H9 (cell line): Measurements from ENCODE around the gene SLC1A1. TPM values are rescaled to one million over a fixed set of nuclear protein-coding genes. Genes with fewer than 3 reads are reported as not detected.

Source experiments
- DNase-seq: peaks from one replicate; pipeline ENCODE4 v3.0.0-alpha.2; 2017
- H2AFZ ChIP-seq: one replicate; pipeline ENCODE4 v1.6.1; 2013; ENCODE audit warnings: mild to moderate bottlenecking, low read length, control low read depth, moderate library complexity
- H2AK5ac ChIP-seq: 2 replicates; pipeline ENCODE4 v1.6.1; 2013; ENCODE audit warnings: low read length, control low read depth, mixed read lengths; ENCODE audit not compliant: insufficient read length
- H2BK120ac ChIP-seq: one replicate; pipeline ENCODE4 v1.6.1; 2013; ENCODE audit warnings: low read depth, mild to moderate bottlenecking, low read length, control low read depth, inconsistent platforms; ENCODE audit not compliant: poor library complexity, severe bottlenecking
- H2BK12ac ChIP-seq: 2 replicates; pipeline ENCODE4 v1.6.1; 2013; ENCODE audit warnings: low read length, control low read depth, mixed read lengths, low read depth; ENCODE audit not compliant: insufficient read length
- H2BK15ac ChIP-seq: 2 replicates; pipeline ENCODE4 v1.6.1; 2013; ENCODE audit warnings: low read depth, low read length, control low read depth
- H2BK20ac ChIP-seq: one replicate; pipeline ENCODE4 v1.6.1; 2013; ENCODE audit warnings: low read depth, mild to moderate bottlenecking, low read length, control low read depth, inconsistent platforms; ENCODE audit not compliant: poor library complexity, severe bottlenecking
- H2BK5ac ChIP-seq: 2 replicates; pipeline ENCODE4 v1.6.1; 2013; ENCODE audit warnings: low read length, control low read depth, mixed read lengths; ENCODE audit not compliant: insufficient read length
- H3K14ac ChIP-seq: 2 replicates; pipeline ENCODE4 v1.6.1; 2013; ENCODE audit warnings: low read length, control low read depth; ENCODE audit not compliant: insufficient read depth
- H3K18ac ChIP-seq: 2 replicates; pipeline ENCODE4 v1.6.1; 2013; ENCODE audit warnings: low read depth, mild to moderate bottlenecking, mixed read lengths, low read length, control low read depth; ENCODE audit not compliant: insufficient read length
- H3K23ac ChIP-seq: 2 replicates; pipeline ENCODE4 v1.6.1; 2013; ENCODE audit warnings: low read length, control low read depth, mixed read lengths, low read depth; ENCODE audit not compliant: insufficient read length
- H3K23me2 ChIP-seq: 2 replicates; pipeline ENCODE4 v1.6.1; 2013; ENCODE audit warnings: low read depth, mild to moderate bottlenecking, mixed read lengths, low read length, control low read depth; ENCODE audit not compliant: insufficient read length, poor library complexity, severe bottlenecking
- H3K27ac ChIP-seq: 2 replicates; pipeline ENCODE4 v1.5.1; 2013; ENCODE audit warnings: low read length, control low read depth, mixed read lengths, low read depth; ENCODE audit not compliant: insufficient read length
- H3K27me3 ChIP-seq: 2 replicates; pipeline ENCODE4 v1.6.1; 2013; ENCODE audit warnings: low read length, control low read depth, inconsistent platforms; ENCODE audit not compliant: insufficient read depth
- H3K4ac ChIP-seq: 2 replicates; pipeline ENCODE4 v1.6.1; 2013; ENCODE audit warnings: low read depth, mild to moderate bottlenecking, control low read depth, inconsistent platforms, low read length, moderate library complexity
- H3K4me1 ChIP-seq: 2 replicates; pipeline ENCODE4 v1.6.1; 2013; ENCODE audit warnings: low read length, control low read depth, inconsistent platforms; ENCODE audit not compliant: insufficient read depth
- H3K4me2 ChIP-seq: 2 replicates; pipeline ENCODE4 v1.6.1; 2013; ENCODE audit warnings: low read length, control low read depth, mixed read lengths; ENCODE audit not compliant: insufficient read length, insufficient read depth
- H3K56ac ChIP-seq: 2 replicates; pipeline ENCODE4 v1.6.1; 2013; ENCODE audit warnings: low read depth, mild to moderate bottlenecking, mixed read lengths, low read length, control low read depth; ENCODE audit not compliant: insufficient read length
- H3K79me1 ChIP-seq: 2 replicates; pipeline ENCODE4 v1.6.1; 2013; ENCODE audit warnings: low read depth, mild to moderate bottlenecking, moderate library complexity, low read length, control low read depth, inconsistent platforms; ENCODE audit not compliant: insufficient read depth, poor library complexity, severe bottlenecking
- H3K79me2 ChIP-seq: 2 replicates; pipeline ENCODE4 v1.6.1; 2013; ENCODE audit warnings: low read length, control low read depth, inconsistent platforms; ENCODE audit not compliant: insufficient read depth
- H3K9ac ChIP-seq: 2 replicates; pipeline ENCODE4 v1.6.1; 2013; ENCODE audit warnings: low read length, control low read depth, mixed read lengths; ENCODE audit not compliant: insufficient read length; ENCODE audit errors: extremely low read depth
- H3K9me3 ChIP-seq: one replicate; pipeline ENCODE4 v1.6.1; 2013; ENCODE audit warnings: low read depth, low read length, inconsistent platforms; ENCODE audit not compliant: control insufficient read depth
- H3T11ph ChIP-seq: one replicate; pipeline ENCODE4 v1.6.1; 2013; ENCODE audit warnings: mild to moderate bottlenecking, low read length, control low read depth, inconsistent platforms
- H4K20me1 ChIP-seq: one replicate; pipeline ENCODE4 v1.6.1; 2013; ENCODE audit not compliant: control insufficient read depth, insufficient read length, insufficient read depth
- H4K5ac ChIP-seq: 2 replicates; pipeline ENCODE4 v1.6.1; 2013; ENCODE audit warnings: low read depth, mild to moderate bottlenecking, mixed read lengths, low read length, control low read depth; ENCODE audit not compliant: insufficient read length
- H4K8ac ChIP-seq: replicated peaks from 2 replicates; pipeline ENCODE4 v1.6.1; 2013; ENCODE audit warnings: low read length, control low read depth, mixed read lengths, low read depth; ENCODE audit not compliant: insufficient read length
- H4K91ac ChIP-seq: 2 replicates; pipeline ENCODE4 v1.6.1; 2013; ENCODE audit warnings: low read depth, mild to moderate bottlenecking, moderate library complexity, mixed read lengths, low read length, control low read depth; ENCODE audit not compliant: insufficient read length
- H3K27ac Mint-ChIP-seq, 3 experiments: 2 replicates in 2 of 3; 3 replicates in 1 of 3; pipeline ENCODE4 v1.8.0; 2020 to 2021; ENCODE audit warnings: mixed read lengths in 3 of 3, mild to moderate bottlenecking in 1 of 3, moderate library complexity in 1 of 3
- H3K27me3 Mint-ChIP-seq: 2 replicates; pipeline ENCODE4 v1.8.0; 2021; ENCODE audit warnings: low read depth, mild to moderate bottlenecking, moderate library complexity, mixed read lengths
- H3K36me3 Mint-ChIP-seq, 3 experiments: 2 replicates in 2 of 3; 3 replicates in 1 of 3; pipeline ENCODE4 v1.8.0; 2020 to 2021; ENCODE audit warnings: low read depth in 3 of 3, mixed read lengths in 3 of 3; ENCODE audit not compliant: insufficient read depth in 1 of 3
- H3K4me1 Mint-ChIP-seq, 2 experiments: 2 replicates each; pipeline ENCODE4 v1.8.0; 2020; ENCODE audit warnings: mixed read lengths in 2 of 2
- H3K4me3 Mint-ChIP-seq, 2 experiments: 2 replicates in 1 of 2; 3 replicates in 1 of 2; pipeline ENCODE4 v1.8.0; 2020 to 2021; ENCODE audit warnings: mild to moderate bottlenecking in 2 of 2, mixed read lengths in 2 of 2, moderate library complexity in 1 of 2
- H3K9me3 Mint-ChIP-seq, 2 experiments: 2 replicates in 1 of 2; 3 replicates in 1 of 2; pipeline ENCODE4 v1.8.0; 2020; ENCODE audit warnings: mild to moderate bottlenecking in 2 of 2, mixed read lengths in 2 of 2, moderate library complexity in 1 of 2
- WGBS: extraction: QIAGEN DNeasy Blood & Tissue Kit; methylation state at CpG from one replicate; pipeline ENCODE4 v1.1.7; 2013; ENCODE audit warnings: missing lambda C conversion rate, low lambda C conversion rate, mixed read lengths; ENCODE audit not compliant: insufficient read length; ENCODE audit errors: extremely low coverage; 5-methylcytosine and 5-hydroxymethylcytosine counted together
- total RNA-seq: library from RNA; stranded (reverse); gene quantifications from 2 replicates; pipeline ENCODE4 v1.2.1, GENCODE V29; 2021
- TF ChIP-seq, protein P1 (sequence below): fragments of 200-600 bp; sonication (generic); conservative IDR thresholded peaks from 3 replicates; pipeline ENCODE4 v1.8.0; 2021; ENCODE audit warnings: antibody characterized with exemption, mild to moderate bottlenecking

Gene SLC1A1
- total RNA-seq, 1 experiment from 2014 or later = 4.7 TPM

DNA sequence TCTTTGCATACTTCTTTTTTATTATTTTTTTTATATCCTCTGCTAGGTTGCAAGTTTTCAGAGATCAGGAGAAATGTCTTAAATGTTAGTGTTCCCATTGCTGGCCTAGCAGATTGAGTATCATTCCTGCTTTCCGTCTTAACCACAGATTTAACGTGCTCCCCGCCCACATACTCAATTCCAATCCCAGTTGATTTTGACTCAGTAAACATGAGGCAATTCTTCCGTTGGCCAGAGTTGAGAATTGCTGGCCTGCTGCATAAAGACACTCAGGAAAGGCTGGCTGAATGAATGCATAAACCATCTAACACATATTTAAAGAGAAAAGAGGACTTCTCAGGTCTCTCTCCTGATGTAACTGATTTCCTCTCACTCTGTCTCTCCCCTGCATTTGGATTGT, 125.0 kb downstream of the SLC1A1 start:
- Histone ChIP-seq H3K27me3 (no peaks in the 10 kb centered on the region), H3K79me2 (no peaks in the 10 kb centered on the region), H2BK120ac (no peak overlapping the region), H3K18ac (no peak overlapping the region), H4K8ac (no peak overlapping the region), H3K23me2 (no peaks in the 10 kb centered on the region), H3T11ph (no peak overlapping the region), H3K79me1 (no peaks in the 10 kb centered on the region), H4K91ac (no peak overlapping the region), H2BK5ac (no peak overlapping the region), H3K4me1 (peaks cover 5% of the 10 kb centered on the region; the same call in 1 of the 2 replicates), H3K27ac (no peak overlapping the region), H2AFZ (no peak overlapping the region), H2BK20ac (no peak overlapping the region), H3K9me3 (no peaks in the 10 kb centered on the region), H3K4ac (no peak overlapping the region), H2BK12ac (no peak overlapping the region), H4K5ac (no peak overlapping the region), H3K4me2 (no peak overlapping the region), H2AK5ac (no peak overlapping the region), H4K20me1 (no peaks in the 10 kb centered on the region), H3K56ac (no peak overlapping the region), H3K23ac (no peak overlapping the region), H3K14ac (no peak overlapping the region), H2BK15ac (no peak overlapping the region), H3K9ac (no peak overlapping the region)
- H3K27ac Mint-ChIP-seq = no peak overlapping the region
- no peak for DNase-seq
- H3K4me1 Mint-ChIP-seq = peaks cover 12 to 13% of the 10 kb centered on the region in 2 experiments
- H3K36me3 Mint-ChIP-seq = no peaks in the 10 kb centered on the region
- no peaks in the 10 kb centered on the region; the same call in 1 of the 2 replicates for H3K27me3 Mint-ChIP-seq
- H3K4me3 Mint-ChIP-seq = no peak overlapping the region
- no peaks in the 10 kb centered on the region for H3K9me3 Mint-ChIP-seq
- WGBS = no CpG with 5 or more reads among the region's 4 CpGs
- TF ChIP-seq, protein P1, sequence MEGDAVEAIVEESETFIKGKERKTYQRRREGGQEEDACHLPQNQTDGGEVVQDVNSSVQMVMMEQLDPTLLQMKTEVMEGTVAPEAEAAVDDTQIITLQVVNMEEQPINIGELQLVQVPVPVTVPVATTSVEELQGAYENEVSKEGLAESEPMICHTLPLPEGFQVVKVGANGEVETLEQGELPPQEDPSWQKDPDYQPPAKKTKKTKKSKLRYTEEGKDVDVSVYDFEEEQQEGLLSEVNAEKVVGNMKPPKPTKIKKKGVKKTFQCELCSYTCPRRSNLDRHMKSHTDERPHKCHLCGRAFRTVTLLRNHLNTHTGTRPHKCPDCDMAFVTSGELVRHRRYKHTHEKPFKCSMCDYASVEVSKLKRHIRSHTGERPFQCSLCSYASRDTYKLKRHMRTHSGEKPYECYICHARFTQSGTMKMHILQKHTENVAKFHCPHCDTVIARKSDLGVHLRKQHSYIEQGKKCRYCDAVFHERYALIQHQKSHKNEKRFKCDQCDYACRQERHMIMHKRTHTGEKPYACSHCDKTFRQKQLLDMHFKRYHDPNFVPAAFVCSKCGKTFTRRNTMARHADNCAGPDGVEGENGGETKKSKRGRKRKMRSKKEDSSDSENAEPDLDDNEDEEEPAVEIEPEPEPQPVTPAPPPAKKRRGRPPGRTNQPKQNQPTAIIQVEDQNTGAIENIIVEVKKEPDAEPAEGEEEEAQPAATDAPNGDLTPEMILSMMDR = no peak
